K562 (cell line): ENCODE measurements around the gene TFAP2E. TPM values are rescaled to one million over a fixed set of nuclear protein-coding genes. Genes with fewer than 3 reads are reported as not detected.

Experiments used
- E2F4 ChIP-seq: sonication (generic); formaldehyde crosslinking; IDR thresholded peaks from 2 replicates; pipeline ENCODE4 v1.8.0; 2022; ENCODE audit warnings: mild to moderate bottlenecking, low read depth, missing genetic modification reagents
- FOS ChIP-seq: IDR thresholded peaks from 3 replicates; pipeline ENCODE4 v1.6.1; 2011; ENCODE audit not compliant: insufficient read length; ENCODE audit errors: extremely low read depth
- GTF2A2 ChIP-seq: IDR thresholded peaks from 2 replicates; pipeline ENCODE4 v1.6.1; 2016; ENCODE audit warnings: mild to moderate bottlenecking, missing genetic modification characterization, missing compliant biosample characterization
- HLTF ChIP-seq: fragments of 450-650 bp; IDR thresholded peaks from 2 replicates; pipeline ENCODE4 v1.6.1; 2016
- IRF1 ChIP-seq: sonication (generic); formaldehyde crosslinking; IDR thresholded peaks from 2 replicates; pipeline ENCODE4 v1.8.0; 2022; ENCODE audit warnings: missing genetic modification reagents, mild to moderate bottlenecking, borderline replicate concordance
- KLF10 ChIP-seq: fragments of 250-450 bp; sonication (Bioruptor Pico); IDR thresholded peaks from 2 replicates; pipeline ENCODE4 v1.6.1; 2021; ENCODE audit warnings: matching md5 sums
- LEF1 ChIP-seq: fragments of 450-650 bp; IDR thresholded peaks from 2 replicates; pipeline ENCODE4 v1.6.1; 2016; ENCODE audit warnings: mild to moderate bottlenecking
- MAFF ChIP-seq: IDR thresholded peaks from 2 replicates; pipeline ENCODE4 v1.6.1; 2012; ENCODE audit warnings: low read length, improper control_type of control experiment
- NFXL1 ChIP-seq: fragments of 450-650 bp; formaldehyde crosslinking; IDR thresholded peaks from 2 replicates; pipeline ENCODE4 v1.4.0; 2021; ENCODE audit warnings: mild to moderate bottlenecking
- RBFOX2 ChIP-seq: fragments of 200-400 bp; formaldehyde crosslinking; IDR thresholded peaks from 2 replicates; pipeline ENCODE4 v1.6.1; 2017; ENCODE audit warnings: low read depth, mild to moderate bottlenecking, low read length, moderate library complexity
- SMARCC2 ChIP-seq: fragments of 450-650 bp; IDR thresholded peaks from 2 replicates; pipeline ENCODE4 v1.6.1; 2017; ENCODE audit warnings: antibody characterized with exemption, moderate library complexity, mild to moderate bottlenecking, low read depth
- SMARCE1 ChIP-seq: fragments of 450-650 bp; IDR thresholded peaks from 2 replicates; pipeline ENCODE4 v1.7.1; 2016; ENCODE audit warnings: mild to moderate bottlenecking
- SNIP1 ChIP-seq: fragments of 450-650 bp; IDR thresholded peaks from 2 replicates; pipeline ENCODE4 v1.7.1; 2017; ENCODE audit warnings: low read depth, mild to moderate bottlenecking
- ZNF121 ChIP-seq: sonication (generic); formaldehyde crosslinking; conservative IDR thresholded peaks from 2 replicates; pipeline ENCODE4 v1.8.0; 2022; ENCODE audit warnings: missing genetic modification reagents
- ZNF384 ChIP-seq: IDR thresholded peaks from 2 replicates; pipeline ENCODE4 v1.6.1; 2012; ENCODE audit warnings: low read depth, low read length, improper control_type of control experiment
- ZSCAN32 ChIP-seq: fragments of 450-650 bp; formaldehyde crosslinking; IDR thresholded peaks from 2 replicates; pipeline ENCODE4 v1.4.0; 2020; ENCODE audit warnings: mild to moderate bottlenecking, moderate library complexity
- polyA plus RNA-seq, 8 experiments: library from polyadenylated mRNA; depleted of rRNA in 4 of 8; stranded (reverse) in 5 of 8; unstranded in 3 of 8; fragments of >200 nt; fragmentation: Nextera tagmentation in 2 of 8; fragmentation: Illumina TruSeq in 1 of 8; extraction: Ambion mirVana in 2 of 8; extraction: Trizol in 1 of 8; gene quantifications; 2 replicates each; pipeline versions ENCODE4 v1.2.1 to v1.2.3, GENCODE V29; 2011 to 2014; ENCODE audit warnings: inconsistent platforms in 1 of 8, missing spikeins in 1 of 8
- total RNA-seq, 7 experiments: library from RNA; depleted of rRNA in 6 of 7; stranded (reverse); fragments of >200 nt in 6 of 7; fragmentation: Illumina TruSeq in 2 of 7; extraction: Trizol in 2 of 7; gene quantifications; 2 replicates each; pipeline versions ENCODE4 v1.2.1 to v1.2.3, GENCODE V29; 2011 to 2021; ENCODE audit warnings: low replicate concordance in 1 of 7
- TF ChIP-seq, protein P1 (sequence below), 2 experiments: fragments of 450-650 bp in 1 of 2; sonication (generic) in 1 of 2; formaldehyde crosslinking in 1 of 2; IDR thresholded peaks; 2 replicates each; pipeline versions ENCODE4 v1.7.1 to v1.9.0; 2016 to 2022; ENCODE audit warnings: inconsistent platforms in 1 of 2, mild to moderate bottlenecking in 1 of 2, missing genetic modification reagents in 1 of 2
- TF ChIP-seq, protein P2 (sequence below): fragments of 450-650 bp; formaldehyde crosslinking; conservative IDR thresholded peaks from 2 replicates; pipeline ENCODE4 v1.4.0; 2022; ENCODE audit warnings: mild to moderate bottlenecking, missing genetic modification characterization

The TFAP2E gene
- total and polyA plus RNA-seq, 9 of the 15 experiments (the other 6 are each of a cell fraction or from before 2014, with no cell fraction given): 0.03 to 0.11 (median 0.07) TPM; not detected in 4

- TF ChIP-seq, protein P1, sequence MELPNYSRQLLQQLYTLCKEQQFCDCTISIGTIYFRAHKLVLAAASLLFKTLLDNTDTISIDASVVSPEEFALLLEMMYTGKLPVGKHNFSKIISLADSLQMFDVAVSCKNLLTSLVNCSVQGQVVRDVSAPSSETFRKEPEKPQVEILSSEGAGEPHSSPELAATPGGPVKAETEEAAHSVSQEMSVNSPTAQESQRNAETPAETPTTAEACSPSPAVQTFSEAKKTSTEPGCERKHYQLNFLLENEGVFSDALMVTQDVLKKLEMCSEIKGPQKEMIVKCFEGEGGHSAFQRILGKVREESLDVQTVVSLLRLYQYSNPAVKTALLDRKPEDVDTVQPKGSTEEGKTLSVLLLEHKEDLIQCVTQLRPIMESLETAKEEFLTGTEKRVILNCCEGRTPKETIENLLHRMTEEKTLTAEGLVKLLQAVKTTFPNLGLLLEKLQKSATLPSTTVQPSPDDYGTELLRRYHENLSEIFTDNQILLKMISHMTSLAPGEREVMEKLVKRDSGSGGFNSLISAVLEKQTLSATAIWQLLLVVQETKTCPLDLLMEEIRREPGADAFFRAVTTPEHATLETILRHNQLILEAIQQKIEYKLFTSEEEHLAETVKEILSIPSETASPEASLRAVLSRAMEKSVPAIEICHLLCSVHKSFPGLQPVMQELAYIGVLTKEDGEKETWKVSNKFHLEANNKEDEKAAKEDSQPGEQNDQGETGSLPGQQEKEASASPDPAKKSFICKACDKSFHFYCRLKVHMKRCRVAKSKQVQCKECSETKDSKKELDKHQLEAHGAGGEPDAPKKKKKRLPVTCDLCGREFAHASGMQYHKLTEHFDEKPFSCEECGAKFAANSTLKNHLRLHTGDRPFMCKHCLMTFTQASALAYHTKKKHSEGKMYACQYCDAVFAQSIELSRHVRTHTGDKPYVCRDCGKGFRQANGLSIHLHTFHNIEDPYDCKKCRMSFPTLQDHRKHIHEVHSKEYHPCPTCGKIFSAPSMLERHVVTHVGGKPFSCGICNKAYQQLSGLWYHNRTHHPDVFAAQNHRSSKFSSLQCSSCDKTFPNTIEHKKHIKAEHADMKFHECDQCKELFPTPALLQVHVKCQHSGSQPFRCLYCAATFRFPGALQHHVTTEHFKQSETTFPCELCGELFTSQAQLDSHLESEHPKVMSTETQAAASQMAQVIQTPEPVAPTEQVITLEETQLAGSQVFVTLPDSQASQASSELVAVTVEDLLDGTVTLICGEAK (IDR thresholded peaks at IDR 0.05): peak; percentile 67; the same call in 1 of the 2 replicates
- TF ChIP-seq, protein P1 (CRISPR knock-in tag; IDR thresholded peaks at IDR 0.05): no peak
- TF ChIP-seq E2F4 (CRISPR knock-in tag) (no peak), KLF10 (no peak), GTF2A2 (no peak), SMARCE1 (peak; percentile 59; the same call in 1 of the 2 replicates), RBFOX2 (no peak), LEF1 (peak; percentile 64; the same call in 1 of the 2 replicates), IRF1 (CRISPR knock-in tag) (0 out of 2 replicates have a peak, but pooled peaks have one; percentile 76), HLTF (no peak), ZNF121 (CRISPR knock-in tag) (no peak), FOS (no peak), ZNF384 (no peak), SNIP1 (no peak), NFXL1 (CRISPR knock-in tag) (no peak), MAFF (peak; percentile 60), ZSCAN32 (CRISPR knock-in tag) (no peak), SMARCC2 (peak; percentile 87)
- TF ChIP-seq, protein P2, sequence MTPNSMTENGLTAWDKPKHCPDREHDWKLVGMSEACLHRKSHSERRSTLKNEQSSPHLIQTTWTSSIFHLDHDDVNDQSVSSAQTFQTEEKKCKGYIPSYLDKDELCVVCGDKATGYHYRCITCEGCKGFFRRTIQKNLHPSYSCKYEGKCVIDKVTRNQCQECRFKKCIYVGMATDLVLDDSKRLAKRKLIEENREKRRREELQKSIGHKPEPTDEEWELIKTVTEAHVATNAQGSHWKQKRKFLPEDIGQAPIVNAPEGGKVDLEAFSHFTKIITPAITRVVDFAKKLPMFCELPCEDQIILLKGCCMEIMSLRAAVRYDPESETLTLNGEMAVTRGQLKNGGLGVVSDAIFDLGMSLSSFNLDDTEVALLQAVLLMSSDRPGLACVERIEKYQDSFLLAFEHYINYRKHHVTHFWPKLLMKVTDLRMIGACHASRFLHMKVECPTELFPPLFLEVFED (CRISPR knock-in tag): no peak
Measured at GRCh38 chr1:35637401-35637809, 64.3 kb downstream of the TFAP2E start (continued).
